ENCODE results near the gene TARS2.

Gene TARS2

GRCh38 chr1:150486966-150487762, at the start of gene TARS2:
Gene TARS2, plus strand, starts transcription at chr1:150487419. Its CDS starts 32 bp downstream, at chr1:150487451.
- H3K36me3 ChIP-seq (ENCODE audit: control insufficient read depth in 2 of 2, insufficient read depth in 2 of 2, low read length in 2 of 2): peaks cover 18 to 22% of the 10 kb centered on the region in 2 donors
- peak within 1 kb of the TSS; percentile 75 to 96 for H3K4me3 ChIP-seq (ENCODE audit: low read length in 2 of 2)
- H3K9me3 ChIP-seq (ENCODE audit: control insufficient read depth in 2 of 2, low read length in 2 of 2): no peaks in the 10 kb centered on the region
- peak within 1 kb of the TSS; percentile 60 for H3K27ac ChIP-seq (ENCODE audit: low read length)
- H3K27me3 ChIP-seq (ENCODE audit: control insufficient read depth in 1 of 2, insufficient read depth in 2 of 2, low read length in 2 of 2): no peaks in the 10 kb centered on the region
- peaks cover 6% of the 10 kb centered on the region for H3K4me1 ChIP-seq (ENCODE audit: control insufficient read depth, insufficient read depth, low read length)
- peak within 1 kb of the TSS; percentile 92 to 94 for H3K9ac ChIP-seq (ENCODE audit: low read length in 2 of 2)

DNA sequence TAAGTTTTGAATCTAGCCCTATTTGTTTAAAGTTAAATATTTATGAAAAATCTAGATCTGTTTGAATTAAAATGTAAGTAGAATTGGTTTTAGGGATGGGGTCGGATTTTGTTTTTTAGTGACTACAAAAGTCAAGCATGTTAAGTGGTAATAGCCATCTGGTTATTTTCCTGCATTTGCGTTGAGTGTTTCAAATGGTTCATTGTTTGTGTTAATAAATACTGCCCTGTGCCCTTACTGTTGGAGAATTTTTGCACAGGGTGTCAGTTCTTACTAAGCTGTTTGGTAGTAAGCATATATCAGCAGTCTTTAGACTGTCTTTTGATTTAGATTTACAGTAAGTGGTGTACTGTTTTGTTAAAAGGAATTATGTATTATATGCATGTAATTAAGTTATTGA, 46.1 kb upstream of the TARS2 start:
- Histone ChIP-seq H3K9ac (ENCODE audit: low read length in 2 of 2) (no peak overlapping the region), H3K27ac (ENCODE audit: low read length) (no peak overlapping the region), H3K36me3 (ENCODE audit: control insufficient read depth in 2 of 2, insufficient read depth in 2 of 2, low read length in 2 of 2) (peaks cover 12 to 21% of the 10 kb centered on the region in 2 donors), H3K9me3 (ENCODE audit: control insufficient read depth in 2 of 2, low read length in 2 of 2) (no peaks in the 10 kb centered on the region), H3K4me3 (ENCODE audit: low read length in 2 of 2) (no peak overlapping the region), H3K4me1 (ENCODE audit: control insufficient read depth, insufficient read depth, low read length) (no peaks in the 10 kb centered on the region), H3K27me3 (ENCODE audit: control insufficient read depth in 1 of 2, insufficient read depth in 2 of 2, low read length in 2 of 2) (no peaks in the 10 kb centered on the region)

DNA sequence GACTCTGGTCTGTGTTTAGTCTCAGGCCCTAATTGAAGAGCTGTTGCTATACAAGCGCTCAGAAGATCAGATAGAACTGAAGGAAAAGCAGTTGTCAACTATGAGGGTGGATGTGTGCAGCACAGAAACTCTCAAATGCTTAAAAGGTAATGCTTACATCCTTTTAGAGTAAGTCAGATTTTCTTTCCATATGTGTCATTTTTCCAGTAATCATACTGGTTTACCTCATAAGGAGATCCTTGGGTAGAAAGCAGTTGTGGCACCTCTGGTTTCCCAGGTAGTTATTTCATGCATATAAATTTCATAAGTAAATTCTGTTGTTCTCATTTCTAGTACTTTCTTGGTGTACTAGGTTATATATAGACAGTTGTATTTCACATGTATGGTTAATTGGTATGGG, 43.0 kb upstream of the TARS2 start:
- no peak overlapping the region for H3K27ac ChIP-seq (ENCODE audit: low read length)
- no peak overlapping the region for H3K9ac ChIP-seq (ENCODE audit: low read length in 2 of 2)
- H3K36me3 ChIP-seq (ENCODE audit: control insufficient read depth in 2 of 2, insufficient read depth in 2 of 2, low read length in 2 of 2): peaks cover 15 to 23% of the 10 kb centered on the region in 2 donors
- H3K27me3 ChIP-seq (ENCODE audit: control insufficient read depth in 1 of 2, insufficient read depth in 2 of 2, low read length in 2 of 2): no peaks in the 10 kb centered on the region
- no peaks in the 10 kb centered on the region for H3K4me1 ChIP-seq (ENCODE audit: control insufficient read depth, insufficient read depth, low read length)
- H3K4me3 ChIP-seq (ENCODE audit: low read length in 2 of 2): no peak overlapping the region
- no peaks in the 10 kb centered on the region for H3K9me3 ChIP-seq (ENCODE audit: control insufficient read depth in 2 of 2, low read length in 2 of 2)

- Histone ChIP-seq H3K4me3 (ENCODE audit: low read length in 2 of 2) (no peak overlapping the region), H3K9me3 (ENCODE audit: control insufficient read depth in 2 of 2, low read length in 2 of 2) (no peaks in the 10 kb centered on the region), H3K27me3 (ENCODE audit: control insufficient read depth in 1 of 2, insufficient read depth in 2 of 2, low read length in 2 of 2) (no peaks in the 10 kb centered on the region), H3K36me3 (ENCODE audit: control insufficient read depth in 2 of 2, insufficient read depth in 2 of 2, low read length in 2 of 2) (peaks cover 14 to 15% of the 10 kb centered on the region in 2 donors), H3K9ac (ENCODE audit: low read length in 2 of 2) (no peak overlapping the region), H3K27ac (ENCODE audit: low read length) (no peak overlapping the region), H3K4me1 (ENCODE audit: control insufficient read depth, insufficient read depth, low read length) (no peaks in the 10 kb centered on the region)
These were observed 31.0 kb upstream of the TARS2 start for GRCh38 chr1:150456146-150456647.

GRCh38 chr1:150464422-150464826, 22.8 kb upstream of the TARS2 start:
- Histone ChIP-seq H3K27me3 (ENCODE audit: control insufficient read depth in 1 of 2, insufficient read depth in 2 of 2, low read length in 2 of 2) (no peaks in the 10 kb centered on the region), H3K9me3 (ENCODE audit: control insufficient read depth in 2 of 2, low read length in 2 of 2) (no peaks in the 10 kb centered on the region), H3K4me3 (ENCODE audit: low read length in 2 of 2) (no peak overlapping the region), H3K9ac (ENCODE audit: low read length in 2 of 2) (no peak overlapping the region), H3K4me1 (ENCODE audit: control insufficient read depth, insufficient read depth, low read length) (no peaks in the 10 kb centered on the region), H3K36me3 (ENCODE audit: control insufficient read depth in 2 of 2, insufficient read depth in 2 of 2, low read length in 2 of 2) (peaks cover 9 to 17% of the 10 kb centered on the region in 2 donors), H3K27ac (ENCODE audit: low read length) (no peak overlapping the region)

- Histone ChIP-seq H3K4me3 (ENCODE audit: low read length in 2 of 2) (no peak overlapping the region), H3K27ac (ENCODE audit: low read length) (no peak overlapping the region), H3K9ac (ENCODE audit: low read length in 2 of 2) (no peak overlapping the region), H3K27me3 (ENCODE audit: control insufficient read depth in 1 of 2, insufficient read depth in 2 of 2, low read length in 2 of 2) (no peaks in the 10 kb centered on the region), H3K9me3 (ENCODE audit: control insufficient read depth in 2 of 2, low read length in 2 of 2) (no peaks in the 10 kb centered on the region), H3K4me1 (ENCODE audit: control insufficient read depth, insufficient read depth, low read length) (no peaks in the 10 kb centered on the region), H3K36me3 (ENCODE audit: control insufficient read depth in 2 of 2, insufficient read depth in 2 of 2, low read length in 2 of 2) (peaks cover 21 to 29% of the 10 kb centered on the region in 2 donors)
These were observed 20.3 kb upstream of the TARS2 start for GRCh38 chr1:150466964-150467363.

- Histone ChIP-seq H3K9me3 (ENCODE audit: control insufficient read depth in 2 of 2, low read length in 2 of 2) (no peaks in the 10 kb centered on the region), H3K27ac (ENCODE audit: low read length) (no peak overlapping the region), H3K36me3 (ENCODE audit: control insufficient read depth in 2 of 2, insufficient read depth in 2 of 2, low read length in 2 of 2) (peaks cover 29 to 32% of the 10 kb centered on the region in 2 donors), H3K4me1 (ENCODE audit: control insufficient read depth, insufficient read depth, low read length) (no peaks in the 10 kb centered on the region), H3K9ac (ENCODE audit: low read length in 2 of 2) (peak overlapping the region in 1 of 2 donors; percentile 6), H3K4me3 (ENCODE audit: low read length in 2 of 2) (no peak overlapping the region), H3K27me3 (ENCODE audit: control insufficient read depth in 1 of 2, insufficient read depth in 2 of 2, low read length in 2 of 2) (no peaks in the 10 kb centered on the region)
These were observed 17.9 kb upstream of the TARS2 start for GRCh38 chr1:150469291-150469690.

DNA sequence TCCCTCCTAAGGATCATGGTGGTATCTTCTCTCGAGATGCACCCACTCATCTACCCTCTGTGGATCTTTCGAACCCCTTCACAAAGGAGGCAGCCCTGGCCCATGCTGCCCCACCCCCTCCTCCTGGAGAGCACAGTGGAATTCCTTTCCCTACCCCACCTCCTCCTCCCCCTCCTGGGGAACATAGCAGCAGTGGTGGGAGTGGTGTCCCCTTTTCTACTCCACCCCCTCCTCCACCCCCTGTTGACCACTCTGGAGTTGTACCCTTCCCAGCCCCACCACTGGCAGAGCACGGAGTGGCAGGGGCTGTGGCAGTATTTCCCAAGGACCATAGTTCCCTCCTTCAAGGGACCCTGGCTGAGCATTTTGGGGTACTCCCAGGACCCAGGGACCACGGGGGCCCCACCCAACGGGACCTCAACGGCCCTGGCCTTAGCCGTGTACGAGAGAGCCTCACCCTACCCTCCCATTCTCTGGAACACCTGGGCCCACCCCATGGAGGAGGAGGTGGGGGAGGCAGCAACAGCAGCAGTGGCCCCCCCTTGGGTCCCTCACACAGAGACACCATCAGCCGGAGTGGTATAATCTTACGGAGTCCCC, 14.5 kb upstream of the TARS2 start:
- Histone ChIP-seq H3K4me1 (ENCODE audit: control insufficient read depth, insufficient read depth, low read length) (no peaks in the 10 kb centered on the region), H3K27me3 (ENCODE audit: control insufficient read depth in 1 of 2, insufficient read depth in 2 of 2, low read length in 2 of 2) (no peaks in the 10 kb centered on the region), H3K9ac (ENCODE audit: low read length in 2 of 2) (no peak overlapping the region), H3K9me3 (ENCODE audit: control insufficient read depth in 2 of 2, low read length in 2 of 2) (no peaks in the 10 kb centered on the region), H3K27ac (ENCODE audit: low read length) (no peak overlapping the region), H3K4me3 (ENCODE audit: low read length in 2 of 2) (no peak overlapping the region), H3K36me3 (ENCODE audit: control insufficient read depth in 2 of 2, insufficient read depth in 2 of 2, low read length in 2 of 2) (peaks cover 23 to 25% of the 10 kb centered on the region in 2 donors)

DNA sequence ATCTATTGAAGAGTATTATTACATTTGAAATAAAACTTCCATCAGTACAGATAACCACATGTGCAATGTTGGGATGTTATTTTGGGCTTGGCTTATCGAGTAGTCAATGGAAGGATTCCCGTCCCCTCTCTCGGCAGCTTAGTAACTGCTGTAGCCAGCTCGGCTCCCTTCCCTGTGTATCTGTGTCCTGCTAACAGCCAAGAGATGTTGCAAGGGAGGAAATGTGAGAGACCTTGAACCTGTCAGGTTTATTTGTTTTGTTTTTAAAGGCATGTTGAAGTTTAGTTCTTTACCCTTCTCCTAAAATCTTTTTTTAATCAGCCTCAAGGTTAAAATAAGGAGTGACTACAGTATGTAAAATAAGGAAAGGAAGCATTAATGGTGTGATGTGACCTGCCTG, 13.6 kb upstream of the TARS2 start:
- no peaks in the 10 kb centered on the region for H3K9me3 ChIP-seq (ENCODE audit: control insufficient read depth in 2 of 2, low read length in 2 of 2)
- peaks cover 23 to 25% of the 10 kb centered on the region in 2 donors for H3K36me3 ChIP-seq (ENCODE audit: control insufficient read depth in 2 of 2, insufficient read depth in 2 of 2, low read length in 2 of 2)
- no peak overlapping the region for H3K4me3 ChIP-seq (ENCODE audit: low read length in 2 of 2)
- no peak overlapping the region for H3K9ac ChIP-seq (ENCODE audit: low read length in 2 of 2)
- no peaks in the 10 kb centered on the region for H3K27me3 ChIP-seq (ENCODE audit: control insufficient read depth in 1 of 2, insufficient read depth in 2 of 2, low read length in 2 of 2)
- H3K27ac ChIP-seq (ENCODE audit: low read length): no peak overlapping the region
- no peaks in the 10 kb centered on the region for H3K4me1 ChIP-seq (ENCODE audit: control insufficient read depth, insufficient read depth, low read length)

DNA sequence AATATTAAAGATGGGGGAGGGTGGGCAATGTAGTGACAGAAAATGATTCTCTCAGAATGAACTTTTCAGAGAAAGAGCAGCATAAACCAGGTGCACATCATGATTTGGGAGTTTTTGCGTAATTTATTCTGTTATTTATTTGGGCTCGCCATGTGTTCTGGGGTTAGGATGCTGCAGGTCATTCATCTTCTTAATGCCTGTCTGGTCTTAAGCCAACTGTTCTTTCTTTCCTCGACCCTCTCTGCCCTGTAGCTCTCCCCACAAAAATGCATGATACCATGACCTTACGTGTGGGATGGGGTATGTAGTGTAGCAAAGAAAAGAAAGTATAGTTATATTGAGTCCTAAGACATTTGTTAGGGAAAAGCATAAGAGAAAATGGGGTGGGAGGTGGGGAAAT, 12.3 kb upstream of the TARS2 start:
- Histone ChIP-seq H3K36me3 (ENCODE audit: control insufficient read depth in 2 of 2, insufficient read depth in 2 of 2, low read length in 2 of 2) (peaks cover 23 to 24% of the 10 kb centered on the region in 2 donors), H3K4me1 (ENCODE audit: control insufficient read depth, insufficient read depth, low read length) (no peaks in the 10 kb centered on the region), H3K4me3 (ENCODE audit: low read length in 2 of 2) (no peak overlapping the region), H3K27ac (ENCODE audit: low read length) (no peak overlapping the region), H3K27me3 (ENCODE audit: control insufficient read depth in 1 of 2, insufficient read depth in 2 of 2, low read length in 2 of 2) (no peaks in the 10 kb centered on the region), H3K9me3 (ENCODE audit: control insufficient read depth in 2 of 2, low read length in 2 of 2) (no peaks in the 10 kb centered on the region), H3K9ac (ENCODE audit: low read length in 2 of 2) (no peak overlapping the region)

GRCh38 chr1:150476754-150477153, 10.5 kb upstream of the TARS2 start:
- no peaks in the 10 kb centered on the region for H3K4me1 ChIP-seq (ENCODE audit: control insufficient read depth, insufficient read depth, low read length)
- no peak overlapping the region for H3K9ac ChIP-seq (ENCODE audit: low read length in 2 of 2)
- peaks cover 9 to 10% of the 10 kb centered on the region in 2 donors for H3K36me3 ChIP-seq (ENCODE audit: control insufficient read depth in 2 of 2, insufficient read depth in 2 of 2, low read length in 2 of 2)
- no peaks in the 10 kb centered on the region for H3K9me3 ChIP-seq (ENCODE audit: control insufficient read depth in 2 of 2, low read length in 2 of 2)
- no peak overlapping the region for H3K4me3 ChIP-seq (ENCODE audit: low read length in 2 of 2)
- no peak overlapping the region for H3K27ac ChIP-seq (ENCODE audit: low read length)
- no peaks in the 10 kb centered on the region for H3K27me3 ChIP-seq (ENCODE audit: control insufficient read depth in 1 of 2, insufficient read depth in 2 of 2, low read length in 2 of 2)

Measured in stomach smooth muscle (tissue), 2 donors.